Body of pancreas (tissue), 4 donors: Measurements from ENCODE around the gene RC3H1. TPM values are rescaled to one million over a fixed set of nuclear protein-coding genes. Genes with fewer than 3 reads are reported as not detected.
"Not testable (repeated sequence)": the region's sequence is repeated elsewhere in the genome, so short reads cannot be mapped to it uniquely, and the experiment has no call there.

Experiments
- ATAC-seq: fragments of 150-250 bp; one replicate; pipeline ENCODE4 v1.9.1; 2016
- DNase-seq, 4 donors: peaks; one replicate each; pipeline ENCODE4 v3.0.0-alpha.2; 2019
- H3K27ac ChIP-seq, 4 donors: fragments of 200-600 bp; sonication (generic); 1 replicate in 3 of 4; 2 replicates in 1 of 4; pipeline versions ENCODE4 v1.5.1 to v1.6.1; 2016 to 2019; ENCODE audit warnings: mild to moderate bottlenecking in 1 of 4, mixed read lengths in 1 of 4, moderate library complexity in 1 of 4
- H3K27me3 ChIP-seq, 2 donors: fragments of 200-600 bp; sonication (generic); one replicate each; pipeline ENCODE4 v1.6.0; 2016; ENCODE audit warnings: mild to moderate bottlenecking in 1 of 2
- H3K36me3 ChIP-seq, 2 donors: fragments of 200-600 bp; sonication (generic); replicated peaks in 1 of 2; 2 replicates each; pipeline ENCODE4 v1.5.1; 2016; ENCODE audit warnings: low read depth in 2 of 2; ENCODE audit not compliant: insufficient read depth in 1 of 2
- H3K4me1 ChIP-seq: fragments of 200-600 bp; sonication (generic); one replicate; pipeline ENCODE4 v1.6.0; 2016
- H3K4me3 ChIP-seq, 2 donors: fragments of 200-600 bp; sonication (generic); 1 replicate in 1 of 2; 2 replicates in 1 of 2; pipeline ENCODE4 v1.5.1; 2016 to 2019
- H3K9me3 ChIP-seq, 3 donors: fragments of 200-600 bp; sonication (generic); 1 replicate in 2 of 3; 2 replicates in 1 of 3; pipeline ENCODE4 v1.5.1; 2016
- POLR2A ChIP-seq, 3 donors: fragments of 450-650 bp; IDR thresholded peaks; one replicate each; pipeline ENCODE4 v1.6.1; 2016; ENCODE audit warnings: antibody characterized with exemption in 3 of 3, mild to moderate bottlenecking in 2 of 3
- WGBS, 2 donors: methylation state at CpG; one replicate each; pipeline ENCODE4 v1.1.5; 2017; 5-methylcytosine and 5-hydroxymethylcytosine counted together
- intact Hi-C: fragments of 100-400 bp; cut with DNase I; formaldehyde crosslinking; loops from one replicate; pipeline ENCODE4 v1.15.1; 2023
- total RNA-seq, 2 donors: library from RNA; depleted of rRNA; stranded (reverse); fragments of >200 nt; gene quantifications; one replicate each; pipeline ENCODE4 v1.1.0, GENCODE V29; 2016
- TF ChIP-seq, protein P1 (sequence below), 7 experiments: fragments of 450-650 bp in 4 of 7; fragments of 200-600 bp in 3 of 7; sonication (generic) in 3 of 7; IDR thresholded peaks; one replicate each; pipeline ENCODE4 v1.5.1; 2016 to 2019; ENCODE audit warnings: antibody characterized with exemption in 7 of 7

RC3H1 gene
- total RNA-seq, 2 donors from 2014 or later: 14.5 to 17.1 TPM

DNA sequence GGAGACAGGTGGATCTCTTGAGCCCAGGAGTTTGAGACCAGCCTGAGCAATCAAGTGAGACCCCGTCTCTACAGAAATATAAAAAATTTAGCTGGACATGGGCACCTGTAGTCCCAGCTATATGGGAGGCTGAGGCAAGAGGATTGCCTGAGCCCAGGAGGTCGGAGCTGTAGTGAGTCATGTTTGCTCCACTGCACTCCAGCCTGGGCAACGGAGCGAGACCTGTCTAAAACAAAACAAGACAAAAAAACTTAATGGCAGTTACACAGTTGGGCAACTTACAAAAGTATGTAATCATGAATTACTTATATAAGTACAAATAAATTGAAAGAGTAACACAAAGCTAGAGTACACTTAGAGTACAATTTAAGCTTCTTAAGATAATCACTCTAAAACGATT is 25.2 kb downstream of the RC3H1 start:
- WGBS, 2 donors: 89 to 90% methylated on average over 5 of the region's 5 CpGs
- H3K27me3 ChIP-seq: no peaks in the 10 kb centered on the region
- TF ChIP-seq, protein P1, sequence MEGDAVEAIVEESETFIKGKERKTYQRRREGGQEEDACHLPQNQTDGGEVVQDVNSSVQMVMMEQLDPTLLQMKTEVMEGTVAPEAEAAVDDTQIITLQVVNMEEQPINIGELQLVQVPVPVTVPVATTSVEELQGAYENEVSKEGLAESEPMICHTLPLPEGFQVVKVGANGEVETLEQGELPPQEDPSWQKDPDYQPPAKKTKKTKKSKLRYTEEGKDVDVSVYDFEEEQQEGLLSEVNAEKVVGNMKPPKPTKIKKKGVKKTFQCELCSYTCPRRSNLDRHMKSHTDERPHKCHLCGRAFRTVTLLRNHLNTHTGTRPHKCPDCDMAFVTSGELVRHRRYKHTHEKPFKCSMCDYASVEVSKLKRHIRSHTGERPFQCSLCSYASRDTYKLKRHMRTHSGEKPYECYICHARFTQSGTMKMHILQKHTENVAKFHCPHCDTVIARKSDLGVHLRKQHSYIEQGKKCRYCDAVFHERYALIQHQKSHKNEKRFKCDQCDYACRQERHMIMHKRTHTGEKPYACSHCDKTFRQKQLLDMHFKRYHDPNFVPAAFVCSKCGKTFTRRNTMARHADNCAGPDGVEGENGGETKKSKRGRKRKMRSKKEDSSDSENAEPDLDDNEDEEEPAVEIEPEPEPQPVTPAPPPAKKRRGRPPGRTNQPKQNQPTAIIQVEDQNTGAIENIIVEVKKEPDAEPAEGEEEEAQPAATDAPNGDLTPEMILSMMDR (IDR thresholded peaks at IDR 0.05): no peak
- no peak for TF ChIP-seq POLR2A (IDR thresholded peaks at IDR 0.05)
- peaks cover 19% of the 10 kb centered on the region for H3K4me1 ChIP-seq
- no peaks in the 10 kb centered on the region for H3K9me3 ChIP-seq
- H3K27ac ChIP-seq: no peak overlapping the region
- H3K4me3 ChIP-seq: no peak overlapping the region
- peaks cover 0 to 2% of the 10 kb centered on the region in 2 donors for H3K36me3 ChIP-seq
- ATAC-seq (no peak), DNase-seq (no peak)
- intact Hi-C loops: no loop called here

GRCh38 chr1:173995475-173995874 is 26.7 kb downstream of the RC3H1 start:
- Histone ChIP-seq H3K4me3 (no peak overlapping the region), H3K9me3 (no peaks in the 10 kb centered on the region), H3K36me3 (peaks cover 0 to 13% of the 10 kb centered on the region in 2 donors), H3K4me1 (peaks cover 16% of the 10 kb centered on the region), H3K27me3 (no peaks in the 10 kb centered on the region), H3K27ac (no peak overlapping the region)
- TF ChIP-seq POLR2A (IDR thresholded peaks at IDR 0.05): no peak
- TF ChIP-seq, protein P1 (IDR thresholded peaks at IDR 0.05): no peak
- ATAC-seq (no peak), DNase-seq (no peak)
- intact Hi-C loops: no loop called here

GRCh38 chr1:173993948-173994347 is 28.2 kb downstream of the RC3H1 start:
- H3K9me3 ChIP-seq, H3K27me3 ChIP-seq, H3K4me3 ChIP-seq, ATAC-seq, DNase-seq, intact Hi-C loops, H3K27ac ChIP-seq: not testable (repeated sequence)
- 97 to 98% methylated on average over 11 of the region's 11 CpGs for WGBS, 2 donors
- Histone ChIP-seq H3K4me1 (peaks cover 12% of the 10 kb centered on the region), H3K36me3 (peaks cover 0 to 13% of the 10 kb centered on the region in 2 donors)

GRCh38 chr1:173988068-173988467 is 34.1 kb downstream of the RC3H1 start:
- Histone ChIP-seq H3K4me1 (no peaks in the 10 kb centered on the region), H3K9me3 (no peaks in the 10 kb centered on the region), H3K27ac (no peak overlapping the region), H3K4me3 (no peak overlapping the region), H3K27me3 (no peaks in the 10 kb centered on the region), H3K36me3 (peaks cover 0 to 24% of the 10 kb centered on the region in 2 donors)
- intact Hi-C loops: no loop called here
- no peak for ATAC-seq
- no peak for DNase-seq
- TF ChIP-seq, protein P1 (IDR thresholded peaks at IDR 0.05): no peak
- no peak for TF ChIP-seq POLR2A (IDR thresholded peaks at IDR 0.05)

GRCh38 chr1:173986951-173987350 is 35.2 kb downstream of the RC3H1 start:
- whole genome bisulfite sequencing, 2 donors: 38 to 47% methylated on average over 3 of the region's 3 CpGs
- no peaks in the 10 kb centered on the region for H3K4me1 ChIP-seq
- no peak overlapping the region for H3K4me3 ChIP-seq
- ATAC-seq (no peak), DNase-seq (no peak)
- intact Hi-C loops: no loop called here
- no peak for TF ChIP-seq POLR2A (IDR thresholded peaks at IDR 0.05)
- TF ChIP-seq, protein P1 (IDR thresholded peaks at IDR 0.05): no peak
- H3K27ac ChIP-seq: no peak overlapping the region
- no peaks in the 10 kb centered on the region for H3K9me3 ChIP-seq
- peaks cover 0 to 27% of the 10 kb centered on the region in 2 donors for H3K36me3 ChIP-seq
- H3K27me3 ChIP-seq: no peaks in the 10 kb centered on the region
